ENCODE measurements around the gene GLI1. TPM values are rescaled to one million over a fixed set of nuclear protein-coding genes. Genes with fewer than 3 reads are reported as not detected.
"Not testable (repeated sequence)": the region's sequence is repeated elsewhere in the genome, so short reads cannot be mapped to it uniquely, and the experiment has no call there.

GLI1 gene
- total and polyA plus RNA-seq, 7 donors = 0.60 to 3.9 (median 1.5) TPM; not detected in 2

GRCh38 chr12:57511161-57511560 is 51.6 kb downstream of the GLI1 start:
- Histone ChIP-seq H3K4me1 (no peaks in the 10 kb centered on the region), H3K27me3 (no peaks in the 10 kb centered on the region), H3K36me3 (peaks cover 42 to 78% (median 48%) of the 10 kb centered on the region in 4 donors), H3K27ac (no peak overlapping the region), H3K4me3 (no peak overlapping the region), H3K9me3 (no peaks in the 10 kb centered on the region)
- 98 to 99% methylated on average over 4 of the region's 4 CpGs for WGBS, 2 donors
- no peak for TF ChIP-seq POLR2AphosphoS5 (IDR thresholded peaks at IDR 0.05)
- TF ChIP-seq POLR2A (IDR thresholded peaks at IDR 0.05) = no peak
- TF ChIP-seq EP300 (IDR thresholded peaks at IDR 0.05) = no peak
- TF ChIP-seq CTCF (IDR thresholded peaks at IDR 0.05) = no peak
- no peak for DNase-seq
- intact Hi-C loops (cut with DNase I) = no loop called here

GRCh38 chr12:57511588-57512325 is 52.2 kb downstream of the GLI1 start:
- WGBS, 2 donors = 95 to 96% methylated on average over 7 of the region's 7 CpGs
- H3K4me1 ChIP-seq = peaks cover 0 to 2% (median under 1%) of the 10 kb centered on the region in 4 donors
- TF ChIP-seq EP300 (IDR thresholded peaks at IDR 0.05) (no peak), CTCF (IDR thresholded peaks at IDR 0.05) (no peak), POLR2A (IDR thresholded peaks at IDR 0.05) (no peak), POLR2AphosphoS5 (IDR thresholded peaks at IDR 0.05) (no peak)
- intact Hi-C loops (cut with DNase I) = no loop called here
- no peak overlapping the region for H3K27ac ChIP-seq
- H3K27me3 ChIP-seq = no peaks in the 10 kb centered on the region
- no peak overlapping the region for H3K4me3 ChIP-seq
- peaks cover 44 to 80% (median 53%) of the 10 kb centered on the region in 4 donors for H3K36me3 ChIP-seq
- H3K9me3 ChIP-seq = no peaks in the 10 kb centered on the region
- DNase-seq = no peak

- TF ChIP-seq POLR2A (IDR thresholded peaks at IDR 0.05) (no peak), CTCF (IDR thresholded peaks at IDR 0.05) (no peak), EP300 (IDR thresholded peaks at IDR 0.05) (no peak), POLR2AphosphoS5 (IDR thresholded peaks at IDR 0.05) (no peak)
- Histone ChIP-seq H3K9me3 (no peaks in the 10 kb centered on the region), H3K27me3 (no peaks in the 10 kb centered on the region), H3K4me1 (peaks cover 0 to 11% (median 9%) of the 10 kb centered on the region in 4 donors), H3K27ac (no peak overlapping the region), H3K36me3 (peaks cover 47 to 89% (median 60%) of the 10 kb centered on the region in 4 donors), H3K4me3 (no peak overlapping the region)
- intact Hi-C loops (cut with DNase I) = no loop called here
- no peak for DNase-seq
- WGBS, 2 donors = 94 to 95% methylated on average over 6 of the region's 6 CpGs
Measured at GRCh38 chr12:57512665-57513064, 53.1 kb downstream of the GLI1 start.

- Histone ChIP-seq H3K9me3 (no peaks in the 10 kb centered on the region), H3K4me3 (no peak overlapping the region), H3K36me3 (peaks cover 47 to 90% (median 60%) of the 10 kb centered on the region in 4 donors), H3K27ac (no peak overlapping the region), H3K4me1 (peaks cover 0 to 17% (median 15%) of the 10 kb centered on the region in 4 donors), H3K27me3 (no peaks in the 10 kb centered on the region)
- DNase-seq = no peak
- no peak for TF ChIP-seq POLR2AphosphoS5 (IDR thresholded peaks at IDR 0.05)
- no peak for TF ChIP-seq CTCF (IDR thresholded peaks at IDR 0.05)
- TF ChIP-seq EP300 (IDR thresholded peaks at IDR 0.05) = no peak
- no peak for TF ChIP-seq POLR2A (IDR thresholded peaks at IDR 0.05)
- intact Hi-C loops (cut with DNase I) = no loop called here
- 96 to 98% methylated on average over 5 of the region's 5 CpGs for WGBS, 2 donors
Measured at GRCh38 chr12:57513266-57513665, 53.7 kb downstream of the GLI1 start.

- H3K36me3 ChIP-seq = peaks cover 47 to 89% (median 60%) of the 10 kb centered on the region in 4 donors
- WGBS, 2 donors = 94 to 96% methylated on average over 6 of the region's 6 CpGs
Measured at GRCh38 chr12:57513677-57514076, 54.1 kb downstream of the GLI1 start.

GRCh38 chr12:57514246-57514645 is 54.7 kb downstream of the GLI1 start:
- H3K27ac ChIP-seq; H3K27me3 ChIP-seq; H3K4me3 ChIP-seq; H3K9me3 ChIP-seq; DNase-seq; intact Hi-C loops (cut with DNase I): not testable (repeated sequence)
- 91 to 95% methylated on average over 9 of the region's 9 CpGs for WGBS, 2 donors
- peaks cover 0 to 27% (median 25%) of the 10 kb centered on the region in 4 donors for H3K4me1 ChIP-seq
- H3K36me3 ChIP-seq = peaks cover 47 to 83% (median 60%) of the 10 kb centered on the region in 4 donors

More at GRCh38 chr12:57513677-57514076, 54.1 kb downstream of the GLI1 start:
- H3K4me1 ChIP-seq = peaks cover 0 to 21% (median 19%) of the 10 kb centered on the region in 4 donors
- intact Hi-C loops (cut with DNase I); H3K27ac ChIP-seq; H3K4me3 ChIP-seq; H3K27me3 ChIP-seq; H3K9me3 ChIP-seq; DNase-seq: not testable (repeated sequence)
